Renal cortical epithelial cell (primary cell): ENCODE results near the gene DAPK2. TPM values are rescaled to one million over a fixed set of nuclear protein-coding genes. Genes with fewer than 3 reads are reported as not detected.
"Not testable (repeated sequence)": the region's sequence is repeated elsewhere in the genome, so short reads cannot be mapped to it uniquely, and the experiment has no call there.

Experiments
- DNase-seq: peaks from one replicate; pipeline ENCODE4 v3.0.0-alpha.2; 2011; ENCODE audit warnings: low read depth
- total RNA-seq: library from RNA; depleted of rRNA; stranded (reverse); fragments of >200 nt; gene quantifications from 2 replicates; pipeline ENCODE4 v1.2.3, GENCODE V29; 2014

The DAPK2 gene
- total RNA-seq, 1 donor from 2014 or later = 0.94 TPM

- no peak for DNase-seq
Measured at GRCh38 chr15:63972801-63973200, 73.5 kb downstream of the DAPK2 start.

GRCh38 chr15:63971904-63972303 is 74.4 kb downstream of the DAPK2 start:
- DNase-seq = no peak

DNA sequence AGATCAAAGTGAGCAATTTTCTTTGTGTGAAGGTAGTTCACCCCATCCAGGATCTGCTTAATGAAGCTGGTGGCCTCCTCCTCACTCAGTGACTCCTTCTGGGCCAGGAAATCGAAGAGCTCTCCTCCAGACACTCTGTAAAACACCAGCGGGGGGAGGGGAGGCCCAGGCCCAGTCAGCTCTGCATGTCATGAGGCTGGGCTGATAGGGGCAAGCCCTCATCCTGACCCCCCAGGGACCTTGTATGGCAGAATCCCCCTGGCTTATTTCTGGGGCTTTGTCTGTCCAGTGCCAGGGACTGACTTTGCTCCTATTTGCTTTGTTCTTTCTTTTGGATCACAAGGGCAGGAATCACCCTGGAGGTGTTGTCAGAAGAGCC is 74.9 kb downstream of the DAPK2 start:
- no peak for DNase-seq

DNA sequence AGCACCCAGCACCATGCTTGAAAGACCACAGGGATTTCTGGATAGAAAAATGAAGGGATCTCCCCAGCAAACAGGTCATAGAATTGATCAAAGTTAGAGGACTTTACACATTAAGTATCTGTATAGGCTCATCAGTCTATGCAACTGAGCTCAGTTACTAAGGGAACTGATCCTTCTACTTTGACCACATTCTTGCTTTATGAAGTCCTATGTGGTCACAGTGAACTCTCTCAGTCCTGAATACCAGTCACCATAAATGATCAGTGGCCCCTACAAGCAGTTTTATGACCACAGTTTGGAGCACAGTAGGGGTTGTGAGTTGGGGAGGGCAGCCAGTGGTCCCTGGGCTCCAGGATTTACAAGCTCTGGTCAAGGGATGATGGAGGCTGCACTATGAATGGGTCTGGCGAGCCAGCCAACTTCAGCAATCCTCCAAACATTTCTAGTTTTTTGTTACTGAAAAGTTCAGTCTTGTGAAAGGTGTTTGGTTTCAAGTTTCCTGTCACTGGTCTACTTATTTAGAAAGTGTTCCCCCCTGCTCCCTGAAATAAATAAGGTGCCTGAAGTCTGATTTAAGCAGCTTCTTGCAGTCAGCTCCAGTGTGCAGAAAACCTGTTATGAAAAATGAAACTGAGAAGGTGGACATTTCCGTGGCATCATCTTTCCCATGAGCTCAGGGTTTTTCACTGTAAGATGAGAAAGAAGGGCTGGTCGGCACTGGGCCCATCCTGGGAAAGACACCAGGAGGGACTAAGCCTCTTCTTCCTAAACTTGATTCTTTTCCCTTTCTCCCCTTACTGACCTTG is 75.5 kb downstream of the DAPK2 start:
- DNase-seq = no peak

GRCh38 chr15:63969652-63970421 is 76.4 kb downstream of the DAPK2 start:
- no peak for DNase-seq

DNA sequence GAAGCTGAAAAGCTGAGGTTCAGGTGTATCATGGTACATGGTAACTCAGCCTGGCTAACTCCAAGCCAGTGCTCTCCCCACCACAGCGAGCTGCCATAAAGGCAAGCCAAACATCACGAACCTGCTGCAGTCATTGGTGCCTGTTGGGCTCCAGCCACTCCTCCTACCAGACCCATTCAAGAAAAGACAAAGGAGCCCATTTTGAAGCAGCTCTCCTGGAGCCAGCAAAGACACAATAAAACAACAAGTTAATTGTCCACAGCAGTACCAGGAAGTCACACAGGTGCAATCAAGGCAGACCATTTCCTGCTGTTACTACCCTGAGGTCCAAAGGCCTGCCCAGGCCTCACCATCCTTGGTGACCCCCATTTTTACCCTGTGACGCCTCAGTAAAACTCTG is 77.6 kb downstream of the DAPK2 start:
- no peak for DNase-seq

DNA sequence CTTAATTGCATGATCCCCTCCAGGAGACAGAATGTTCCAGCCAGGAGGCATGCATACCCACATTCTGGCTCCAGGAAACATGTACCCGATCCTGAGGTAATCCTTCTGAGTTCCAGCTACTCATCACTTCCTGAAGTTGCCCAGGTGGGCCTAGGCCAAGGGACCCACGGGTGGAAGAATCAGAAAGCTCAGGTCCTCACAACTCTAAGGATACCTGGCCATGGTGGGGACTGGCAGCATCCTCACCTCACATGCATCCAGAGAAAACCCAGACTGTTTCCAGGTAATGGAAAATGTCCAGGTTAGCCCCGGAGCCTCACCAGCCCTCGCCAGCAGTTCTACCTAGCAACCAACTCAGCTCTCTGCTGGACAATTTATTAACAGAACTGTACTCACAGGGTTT is 78.2 kb downstream of the DAPK2 start:
- no peak for DNase-seq

DNA sequence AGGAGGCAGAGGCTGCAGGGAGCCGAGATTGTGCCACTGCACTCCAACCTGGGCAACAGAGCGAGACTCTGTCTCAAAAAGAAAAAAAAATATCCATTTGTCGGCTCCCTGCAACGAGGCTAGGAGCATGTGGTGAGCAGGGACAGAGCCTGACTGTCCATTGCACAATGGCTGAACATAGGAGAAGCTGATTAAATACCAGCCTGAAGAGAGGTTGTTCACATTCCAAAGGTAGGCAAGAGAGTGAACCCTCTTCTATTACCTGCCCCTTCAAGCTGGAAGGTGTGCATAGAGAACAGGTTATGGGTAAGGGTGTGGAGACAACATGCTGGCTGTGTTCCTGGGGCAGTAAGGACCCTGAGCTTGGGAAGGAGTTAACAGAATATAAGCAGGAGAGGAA is 78.7 kb downstream of the DAPK2 start:
- no peak for DNase-seq

- DNase-seq = not testable (repeated sequence)
Measured at GRCh38 chr15:63962947-63963721, 83.2 kb downstream of the DAPK2 start.

- no peak for DNase-seq
Measured at GRCh38 chr15:63953524-63953923, 92.8 kb downstream of the DAPK2 start.

- peak; percentile 39 for DNase-seq
Measured at GRCh38 chr15:63950911-63951481, 95.3 kb downstream of the DAPK2 start.

GRCh38 chr15:63948971-63949370 is 97.3 kb downstream of the DAPK2 start:
- peak; percentile 88 for DNase-seq

DNA sequence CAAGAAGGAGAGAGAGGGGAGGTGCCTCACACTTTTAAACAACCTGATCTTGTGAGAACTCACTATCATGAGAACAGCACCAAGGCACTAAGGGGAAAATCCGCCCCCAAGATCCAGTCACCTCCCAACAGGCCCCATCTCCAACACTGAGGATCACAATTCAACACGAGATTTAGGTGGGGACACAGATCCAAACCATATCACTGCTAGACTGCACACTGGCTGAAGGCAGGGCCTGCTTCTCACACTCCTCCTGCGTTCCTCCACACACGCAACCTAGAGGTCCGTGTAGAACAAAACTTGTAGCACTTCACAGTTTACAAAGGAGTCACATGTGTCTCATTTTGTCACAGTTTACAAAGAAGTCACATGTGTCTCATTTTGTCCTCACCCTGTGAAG is 97.8 kb downstream of the DAPK2 start:
- DNase-seq = no peak

- DNase-seq = no peak
Measured at GRCh38 chr15:63947228-63947627, 99.1 kb downstream of the DAPK2 start.

DNA sequence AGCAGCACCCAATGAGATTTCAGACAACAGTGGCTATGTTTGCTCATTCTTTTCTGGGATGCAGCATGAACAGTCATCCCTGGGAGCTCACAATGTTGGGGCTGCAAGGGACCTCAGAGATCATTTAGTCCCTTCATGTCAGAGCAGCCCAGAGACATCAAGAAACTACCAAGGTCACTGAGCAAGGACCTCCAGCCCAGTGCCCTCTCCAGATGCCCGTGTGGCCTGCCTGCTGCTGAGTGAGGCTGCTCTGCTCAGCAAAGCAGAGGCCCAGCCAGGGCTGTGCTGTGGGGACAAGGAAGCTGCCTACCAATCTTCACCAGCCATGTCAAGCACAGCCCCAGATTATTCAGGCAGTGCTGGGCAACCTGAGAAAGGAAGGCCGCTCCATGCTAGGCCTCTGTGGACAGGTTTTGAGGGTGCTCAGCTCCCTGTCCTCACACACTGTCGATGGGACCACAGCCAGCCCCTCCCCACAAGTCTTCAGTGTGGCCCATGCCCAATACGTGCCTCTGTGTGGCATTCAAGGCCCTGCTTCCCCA is 99.7 kb downstream of the DAPK2 start:
- no peak for DNase-seq

- DNase-seq = peak; percentile 22
Measured at GRCh38 chr15:63945838-63946298, 100.4 kb downstream of the DAPK2 start.

DNA sequence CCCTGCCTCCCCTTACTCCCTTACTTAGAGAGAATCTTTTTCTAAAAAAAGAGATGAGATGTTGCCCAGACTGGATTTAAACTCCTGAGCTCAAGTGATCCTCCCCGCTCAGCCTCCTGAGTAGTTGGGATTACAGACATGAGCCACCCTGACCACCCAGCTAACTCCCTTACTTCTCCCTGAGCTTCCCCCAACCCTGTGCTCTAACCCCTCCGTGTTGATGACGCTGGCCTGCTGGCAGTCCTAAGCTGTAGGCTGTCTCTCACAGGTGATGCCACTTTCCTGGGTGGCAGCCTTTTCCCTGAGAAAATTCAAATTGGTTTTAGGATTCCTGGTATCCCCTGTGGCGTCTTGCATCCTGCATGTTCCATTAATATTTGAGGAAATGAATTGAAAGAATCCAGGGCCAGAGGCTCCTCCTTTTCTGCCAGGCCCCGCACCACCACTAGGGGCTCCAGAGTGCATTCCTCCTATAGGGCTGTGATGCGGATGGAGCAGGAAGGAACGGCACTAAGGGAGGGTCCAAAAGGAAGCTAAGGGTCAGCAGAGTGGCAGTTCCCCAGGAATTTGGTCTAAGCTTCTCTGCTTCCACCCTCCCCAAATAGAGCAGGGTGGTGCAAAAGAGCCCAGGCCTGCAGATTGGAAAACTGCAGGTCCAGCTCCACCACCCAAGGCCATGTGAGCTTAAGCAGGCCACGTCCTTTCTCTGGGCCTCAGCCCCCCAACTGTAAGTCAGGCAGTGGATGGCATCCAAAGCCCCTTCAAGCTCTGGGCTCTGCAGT is 101.1 kb downstream of the DAPK2 start:
- peak; percentile 22 for DNase-seq

DNA sequence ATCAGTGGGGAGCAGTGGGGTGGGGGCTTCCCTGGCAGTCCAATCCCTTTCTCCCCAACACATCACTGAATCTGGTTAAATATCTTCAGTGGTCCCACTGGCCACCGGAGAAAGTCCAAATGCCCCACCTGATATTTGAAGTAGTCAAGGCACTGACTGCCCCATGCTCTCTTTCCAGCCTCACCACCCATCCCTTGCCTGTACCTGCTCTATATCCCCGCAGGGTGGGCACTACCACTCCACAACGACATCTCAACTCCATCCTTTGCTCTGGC is 101.7 kb downstream of the DAPK2 start:
- DNase-seq = no peak

DNA sequence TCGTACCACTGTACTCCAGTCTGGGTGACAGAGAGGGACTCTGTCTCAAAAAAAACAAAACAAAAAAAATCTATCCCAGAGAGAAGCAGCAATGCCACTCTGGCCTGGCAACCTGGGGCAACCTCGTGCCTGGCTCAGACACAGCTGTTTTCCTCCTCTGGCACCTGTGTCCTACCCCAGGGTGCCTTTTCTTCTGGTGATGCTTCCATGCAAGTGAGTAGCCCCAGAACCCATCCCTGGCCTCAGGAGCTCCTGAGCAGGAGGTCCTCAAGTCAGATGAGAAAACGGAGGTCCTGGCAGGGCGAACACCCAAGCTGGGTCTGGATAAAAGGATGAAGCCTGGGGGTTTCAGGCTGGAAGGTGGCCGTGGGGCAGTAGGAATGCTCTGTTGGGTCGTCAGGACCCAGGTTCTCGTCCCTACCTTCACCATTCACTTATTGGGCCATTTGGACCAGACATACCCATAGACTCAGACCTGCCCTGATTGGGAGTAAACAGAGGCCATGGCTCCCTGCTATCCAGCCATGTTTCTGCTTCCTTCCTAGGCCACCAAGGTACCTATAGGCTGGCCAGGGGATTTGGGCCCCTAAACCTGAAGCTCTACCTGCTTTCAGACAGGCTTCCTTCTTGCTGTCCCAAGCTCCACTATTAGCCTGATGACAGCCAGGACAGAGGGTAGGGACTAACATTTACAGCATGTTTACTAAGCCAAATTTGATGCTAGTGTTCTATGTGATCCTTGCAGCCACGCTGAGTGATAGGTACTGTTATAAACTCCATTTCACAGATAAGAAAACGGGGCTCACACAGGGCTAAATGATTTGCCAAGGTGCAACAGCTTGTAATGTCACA is 102.2 kb downstream of the DAPK2 start:
- DNase-seq = no peak
